Measurements from ENCODE around the gene KRI1. TPM values are rescaled to one million over a fixed set of nuclear protein-coding genes. Genes with fewer than 3 reads are reported as not detected.
"Not testable (repeated sequence)": the region's sequence is repeated elsewhere in the genome, so short reads cannot be mapped to it uniquely, and the experiment has no call there.

Gene KRI1
- total and polyA plus RNA-seq, 4 donors = 12.8 to 26.0 (median 19.1) TPM

GRCh38 chr19:10544242-10544752, 21.5 kb downstream of the KRI1 start:
- Histone ChIP-seq H3K27me3 (ENCODE audit: control insufficient read depth in 3 of 3, insufficient read depth in 3 of 3, low read length in 2 of 3) (no peaks in the 10 kb centered on the region), H3K36me3 (ENCODE audit: control insufficient read depth in 4 of 4, insufficient read depth in 4 of 4, low read length in 4 of 4) (peaks cover 0 to 21% (median 14%) of the 10 kb centered on the region in 4 donors), H3K4me3 (peak overlapping the region; percentile 95), H3K9ac (ENCODE audit: insufficient read depth in 1 of 2, low read length in 2 of 2) (peak overlapping the region; percentile 46 to 47), H3K27ac (ENCODE audit: low read depth in 1 of 2, low read length in 1 of 2) (peak overlapping the region; percentile 85 to 92), H3K9me3 (ENCODE audit: control insufficient read depth in 4 of 4, insufficient read depth in 3 of 4, low read length in 3 of 4) (no peaks in the 10 kb centered on the region), H3K4me1 (ENCODE audit: control insufficient read depth in 5 of 5, insufficient read depth in 5 of 5, low read length in 5 of 5) (peaks cover 0 to 9% (median 5%) of the 10 kb centered on the region in 5 donors)
- no peak for TF ChIP-seq CTCF (IDR thresholded peaks at IDR 0.05; ENCODE audit: control extremely low read depth, extremely low read depth)
- ATAC-seq (ENCODE audit: insufficient read depth, low FRiP score) = no peak
- 22 to 28% methylated on average over 21 to 22 of the region's 22 CpGs for WGBS, 2 donors
- peak in 1 of 3 donors; percentile 31 for DNase-seq

GRCh38 chr19:10543420-10544241, 22.2 kb downstream of the KRI1 start, which contains the start of gene ATG4D:
Gene ATG4D (plus strand): TSS chr19:10543904. CDS start chr19:10544091, 187 bp downstream.
- Histone ChIP-seq H3K9ac (ENCODE audit: insufficient read depth in 1 of 2, low read length in 2 of 2) (peak within 1 kb of the TSS; percentile 46 to 47), H3K4me1 (ENCODE audit: control insufficient read depth in 5 of 5, insufficient read depth in 5 of 5, low read length in 5 of 5) (peaks cover 0 to 9% (median 5%) of the 10 kb centered on the region in 5 donors), H3K36me3 (ENCODE audit: control insufficient read depth in 4 of 4, insufficient read depth in 4 of 4, low read length in 4 of 4) (peaks cover 0 to 15% (median 8%) of the 10 kb centered on the region in 4 donors), H3K4me3 (peak within 1 kb of the TSS; percentile 95), H3K9me3 (ENCODE audit: control insufficient read depth in 4 of 4, insufficient read depth in 3 of 4, low read length in 3 of 4) (no peaks in the 10 kb centered on the region), H3K27ac (ENCODE audit: low read depth in 1 of 2, low read length in 1 of 2) (peak within 1 kb of the TSS; percentile 85 to 92), H3K27me3 (ENCODE audit: control insufficient read depth in 3 of 3, insufficient read depth in 3 of 3, low read length in 2 of 3) (no peaks in the 10 kb centered on the region)
- TF ChIP-seq CTCF (IDR thresholded peaks at IDR 0.05; ENCODE audit: control extremely low read depth, extremely low read depth) = no peak
- whole genome bisulfite sequencing, 2 donors = 1 to 2% methylated on average over 40 to 79 of the region's 79 CpGs
- ATAC-seq (ENCODE audit: insufficient read depth, low FRiP score) (peak; percentile 94), DNase-seq (peak; percentile 80 to 92 (median 87))

- ATAC-seq (ENCODE audit: insufficient read depth, low FRiP score) = no peak
- Histone ChIP-seq H3K4me1 (ENCODE audit: control insufficient read depth in 5 of 5, insufficient read depth in 5 of 5, low read length in 5 of 5) (peaks cover 0 to 9% (median 5%) of the 10 kb centered on the region in 5 donors), H3K9me3 (ENCODE audit: control insufficient read depth in 4 of 4, insufficient read depth in 3 of 4, low read length in 3 of 4) (no peaks in the 10 kb centered on the region), H3K27me3 (ENCODE audit: control insufficient read depth in 3 of 3, insufficient read depth in 3 of 3, low read length in 2 of 3) (no peaks in the 10 kb centered on the region), H3K9ac (ENCODE audit: insufficient read depth in 1 of 2, low read length in 2 of 2) (no peak overlapping the region), H3K36me3 (ENCODE audit: control insufficient read depth in 4 of 4, insufficient read depth in 4 of 4, low read length in 4 of 4) (peaks cover 0 to 11% (median 4%) of the 10 kb centered on the region in 4 donors), H3K27ac (ENCODE audit: low read depth in 1 of 2, low read length in 1 of 2) (peak overlapping the region in 1 of 2 donors; percentile 85), H3K4me3 (peak overlapping the region; percentile 95)
- TF ChIP-seq CTCF (IDR thresholded peaks at IDR 0.05; ENCODE audit: control extremely low read depth, extremely low read depth) = no peak
- WGBS, 2 donors = 56 to 63% methylated on average over 8 of the region's 8 CpGs
- DNase-seq = no peak
Observed at GRCh38 chr19:10543059-10543419, 22.8 kb downstream of the KRI1 start.

GRCh38 chr19:10539016-10539415, 26.8 kb downstream of the KRI1 start:
- H3K9ac ChIP-seq (ENCODE audit: insufficient read depth in 1 of 2, low read length in 2 of 2); H3K4me3 ChIP-seq; H3K4me1 ChIP-seq (ENCODE audit: control insufficient read depth in 5 of 5, insufficient read depth in 5 of 5, low read length in 5 of 5); H3K27me3 ChIP-seq (ENCODE audit: control insufficient read depth in 3 of 3, insufficient read depth in 3 of 3, low read length in 2 of 3); ATAC-seq (ENCODE audit: insufficient read depth, low FRiP score); H3K36me3 ChIP-seq (ENCODE audit: control insufficient read depth in 4 of 4, insufficient read depth in 4 of 4, low read length in 4 of 4); H3K27ac ChIP-seq (ENCODE audit: low read depth in 1 of 2, low read length in 1 of 2); DNase-seq; H3K9me3 ChIP-seq (ENCODE audit: control insufficient read depth in 4 of 4, insufficient read depth in 3 of 4, low read length in 3 of 4): not testable (repeated sequence)
- 35 to 55% methylated on average over 9 of the region's 9 CpGs for WGBS, 2 donors

All from lung (tissue), 12 donors.